Measurements from ENCODE around the gene EPS8. TPM values are rescaled to one million over a fixed set of nuclear protein-coding genes. Genes with fewer than 3 reads are reported as not detected.

Gene EPS8
- total RNA-seq, 4 donors from 2014 or later: 54.4 to 120 (median 78.7) TPM

- Histone ChIP-seq H3K36me3 (no peaks in the 10 kb centered on the region), H3K4me1 (peaks cover 4 to 9% (median 7%) of the 10 kb centered on the region in 4 donors), H3K27me3 (peaks cover 0 to 13% (median 0%) of the 10 kb centered on the region in 4 donors), H3K9me3 (no peaks in the 10 kb centered on the region), H3K27ac (replicated peaks in 1 of 4) (no peak overlapping the region), H3K4me3 (peak overlapping the region in 1 of 4 donors; percentile 41)
- DNase-seq (ENCODE audit: extremely low spot score): peak; percentile 14
- intact Hi-C loops (cut with DNase I): loop anchor here (1.0 to 5.0 kb wide), 2 partner anchors 198 to 267 kb away; partner anchors contain the start of gene EPS8
- TF ChIP-seq, protein P1, sequence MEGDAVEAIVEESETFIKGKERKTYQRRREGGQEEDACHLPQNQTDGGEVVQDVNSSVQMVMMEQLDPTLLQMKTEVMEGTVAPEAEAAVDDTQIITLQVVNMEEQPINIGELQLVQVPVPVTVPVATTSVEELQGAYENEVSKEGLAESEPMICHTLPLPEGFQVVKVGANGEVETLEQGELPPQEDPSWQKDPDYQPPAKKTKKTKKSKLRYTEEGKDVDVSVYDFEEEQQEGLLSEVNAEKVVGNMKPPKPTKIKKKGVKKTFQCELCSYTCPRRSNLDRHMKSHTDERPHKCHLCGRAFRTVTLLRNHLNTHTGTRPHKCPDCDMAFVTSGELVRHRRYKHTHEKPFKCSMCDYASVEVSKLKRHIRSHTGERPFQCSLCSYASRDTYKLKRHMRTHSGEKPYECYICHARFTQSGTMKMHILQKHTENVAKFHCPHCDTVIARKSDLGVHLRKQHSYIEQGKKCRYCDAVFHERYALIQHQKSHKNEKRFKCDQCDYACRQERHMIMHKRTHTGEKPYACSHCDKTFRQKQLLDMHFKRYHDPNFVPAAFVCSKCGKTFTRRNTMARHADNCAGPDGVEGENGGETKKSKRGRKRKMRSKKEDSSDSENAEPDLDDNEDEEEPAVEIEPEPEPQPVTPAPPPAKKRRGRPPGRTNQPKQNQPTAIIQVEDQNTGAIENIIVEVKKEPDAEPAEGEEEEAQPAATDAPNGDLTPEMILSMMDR (IDR thresholded peaks at IDR 0.05): no peak
- WGBS: 77% methylated on average over 8 of the region's 8 CpGs
Observed at GRCh38 chr12:15589328-15590032, 199.7 kb downstream of the EPS8 start.

GRCh38 chr12:15584366-15585041, 204.7 kb downstream of the EPS8 start:
- Histone ChIP-seq H3K36me3 (no peaks in the 10 kb centered on the region), H3K9me3 (no peaks in the 10 kb centered on the region), H3K4me3 (no peak overlapping the region), H3K27me3 (peaks cover 0 to 13% (median 0%) of the 10 kb centered on the region in 4 donors), H3K27ac (replicated peaks in 1 of 4) (no peak overlapping the region), H3K4me1 (no peaks in the 10 kb centered on the region)
- no peak for TF ChIP-seq POLR2AphosphoS5 (IDR thresholded peaks at IDR 0.05)
- no peak for TF ChIP-seq EP300 (IDR thresholded peaks at IDR 0.05)
- TF ChIP-seq, protein P1 (IDR thresholded peaks at IDR 0.05): peak; percentile 45 to 61 (median 48)
- no peak for TF ChIP-seq POLR2A (IDR thresholded peaks at IDR 0.05; ENCODE audit: low read depth)
- 38% methylated on average over 3 of the region's 3 CpGs for WGBS
- intact Hi-C loops (cut with DNase I): loop anchor here (5.0 kb wide), 1 partner anchor 307 kb away; no protein-coding TSS in a partner anchor
- no peak for DNase-seq (ENCODE audit: extremely low spot score)

- H3K27ac ChIP-seq (replicated peaks in 1 of 4): no peak overlapping the region
- no peaks in the 10 kb centered on the region for H3K36me3 ChIP-seq
- DNase-seq (ENCODE audit: extremely low spot score): no peak
- H3K27me3 ChIP-seq: peaks cover 0 to 6% (median 0%) of the 10 kb centered on the region in 4 donors
- no peaks in the 10 kb centered on the region for H3K9me3 ChIP-seq
- no peak overlapping the region for H3K4me3 ChIP-seq
- H3K4me1 ChIP-seq: no peaks in the 10 kb centered on the region
- WGBS: 76% methylated on average over 7 of the region's 7 CpGs
- TF ChIP-seq, protein P1 (IDR thresholded peaks at IDR 0.05): no peak
- TF ChIP-seq POLR2AphosphoS5 (IDR thresholded peaks at IDR 0.05) (no peak), EP300 (IDR thresholded peaks at IDR 0.05) (no peak), POLR2A (IDR thresholded peaks at IDR 0.05; ENCODE audit: low read depth) (no peak)
- intact Hi-C loops (cut with DNase I): loop anchor here (5.0 kb wide), 1 partner anchor 307 kb away; no protein-coding TSS in a partner anchor
Observed at GRCh38 chr12:15583804-15584203, 205.4 kb downstream of the EPS8 start.

DNA sequence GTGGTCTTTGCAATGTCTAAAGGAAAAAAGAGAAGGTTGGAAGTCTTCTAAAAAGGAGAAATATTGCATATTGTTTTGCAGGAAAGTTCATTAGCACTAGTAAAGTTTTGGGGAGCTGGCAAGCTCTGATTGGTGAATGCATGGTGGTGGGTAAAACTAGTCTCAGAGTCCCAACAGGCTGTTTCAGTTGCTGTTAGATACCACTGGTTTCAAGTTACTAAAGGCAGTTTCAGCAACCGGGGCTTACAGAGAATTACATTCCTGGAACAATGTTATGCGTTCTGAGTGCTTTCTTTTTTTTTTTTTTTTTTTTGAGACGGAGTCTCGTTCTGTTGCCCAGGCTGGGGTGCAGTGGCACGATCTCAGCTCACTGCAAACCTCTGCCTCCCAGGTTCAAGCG, 208.2 kb downstream of the EPS8 start:
- Histone ChIP-seq H3K27me3 (peaks cover 0 to 4% (median 0%) of the 10 kb centered on the region in 4 donors), H3K27ac (replicated peaks in 1 of 4) (no peak overlapping the region), H3K4me3 (no peak overlapping the region), H3K36me3 (no peaks in the 10 kb centered on the region), H3K4me1 (no peaks in the 10 kb centered on the region), H3K9me3 (no peaks in the 10 kb centered on the region)
- intact Hi-C loops (cut with DNase I): loop anchor here (5.0 kb wide), 1 partner anchor 304 kb away; no protein-coding TSS in a partner anchor
- DNase-seq (ENCODE audit: extremely low spot score): no peak
- 58% methylated on average over 6 of the region's 6 CpGs for WGBS
- TF ChIP-seq POLR2AphosphoS5 (IDR thresholded peaks at IDR 0.05) (no peak), EP300 (IDR thresholded peaks at IDR 0.05) (no peak), POLR2A (IDR thresholded peaks at IDR 0.05; ENCODE audit: low read depth) (no peak)
- TF ChIP-seq, protein P1 (IDR thresholded peaks at IDR 0.05): no peak
